Ishikawa (cell line): ENCODE measurements around the gene RGS14.

Source experiments
- CEBPB ChIP-seq: IDR thresholded peaks from 2 replicates; pipeline ENCODE4 v1.6.1; 2012
- CREB1 ChIP-seq: IDR thresholded peaks from 2 replicates; pipeline ENCODE4 v1.6.1; 2012; ENCODE audit warnings: low read depth
- EGR1 ChIP-seq: IDR thresholded peaks from 2 replicates; pipeline ENCODE4 v1.6.1; 2012
- EP300 ChIP-seq: IDR thresholded peaks from 2 replicates; pipeline ENCODE4 v1.6.1; 2012; ENCODE audit warnings: borderline replicate concordance
- FOXM1 ChIP-seq: IDR thresholded peaks from 2 replicates; pipeline ENCODE4 v1.6.1; 2012; ENCODE audit warnings: low read depth, borderline replicate concordance
- NFIC ChIP-seq: IDR thresholded peaks from 2 replicates; pipeline ENCODE4 v1.6.1; 2012
- RAD21 ChIP-seq: IDR thresholded peaks from 2 replicates; pipeline ENCODE4 v1.6.1; 2012; ENCODE audit warnings: low read depth
- TAF1 ChIP-seq: IDR thresholded peaks from 2 replicates; pipeline ENCODE4 v1.6.1; 2012; ENCODE audit warnings: low read depth, mild to moderate bottlenecking
- TCF12 ChIP-seq: IDR thresholded peaks from 2 replicates; pipeline ENCODE4 v1.6.1; 2012; ENCODE audit warnings: low read depth
- TEAD4 ChIP-seq: IDR thresholded peaks from 2 replicates; pipeline ENCODE4 v1.6.1; 2012
- YY1 ChIP-seq: IDR thresholded peaks from 2 replicates; pipeline ENCODE4 v1.6.1; 2012; ENCODE audit warnings: low read depth
- ZBTB7A ChIP-seq: IDR thresholded peaks from 2 replicates; pipeline ENCODE4 v1.6.1; 2012; ENCODE audit warnings: low read depth
- TF ChIP-seq, protein P1 (sequence below): IDR thresholded peaks from 2 replicates; pipeline ENCODE4 v1.6.1; 2012; ENCODE audit warnings: low read depth, mild to moderate bottlenecking
- TF ChIP-seq, protein P2 (sequence below): IDR thresholded peaks from 2 replicates; pipeline ENCODE4 v1.6.1; 2012
- TF ChIP-seq, protein P3 (sequence below): IDR thresholded peaks from 2 replicates; pipeline ENCODE4 v1.6.1; 2012

RGS14 gene

DNA sequence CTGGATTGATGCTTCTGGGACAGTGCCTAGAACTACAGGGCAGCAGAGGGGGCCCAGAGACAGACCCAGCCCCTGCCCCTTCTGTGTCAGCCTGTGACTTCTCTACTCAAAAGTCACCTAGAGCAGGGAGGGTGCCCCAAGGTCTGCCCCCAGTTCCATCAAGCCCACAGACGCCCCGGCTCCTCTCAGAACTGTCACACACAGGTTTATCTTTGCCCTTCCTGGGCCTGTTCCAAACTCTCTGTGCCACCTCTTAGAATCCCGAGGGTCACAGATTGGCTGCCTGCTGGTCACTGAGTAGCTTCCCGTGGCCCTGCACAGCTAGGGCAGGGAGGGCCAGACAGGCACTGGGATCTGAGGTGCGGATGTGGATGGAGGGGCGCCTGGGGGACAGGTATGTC is 1.7 kb downstream of the RGS14 start:
- TF ChIP-seq YY1, result no peak
- TF ChIP-seq TCF12, result no peak
- no peak for TF ChIP-seq TAF1
- TF ChIP-seq TEAD4, result no peak
- TF ChIP-seq FOXM1, result no peak

DNA sequence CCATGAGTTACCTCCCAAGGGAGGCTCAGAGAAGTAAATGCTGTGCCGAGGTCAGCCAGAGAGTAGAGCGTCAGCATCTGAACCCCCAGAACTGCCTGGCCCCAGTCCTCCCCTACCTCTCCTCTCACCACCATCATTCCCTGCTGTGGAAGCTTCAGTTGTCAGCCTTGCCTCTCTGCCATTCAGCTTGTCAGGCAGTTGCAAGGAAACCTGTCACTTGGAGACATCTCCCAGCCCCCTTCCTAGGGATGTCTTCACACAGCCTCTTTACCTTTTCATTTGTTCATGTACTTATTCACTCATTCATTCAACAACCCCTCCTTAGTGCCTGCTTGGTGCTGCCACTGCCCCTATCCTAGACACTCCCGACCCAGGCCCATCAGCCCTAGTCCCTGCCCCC is 2.1 kb downstream of the RGS14 start:
- TF ChIP-seq EP300 (no peak), YY1 (no peak), TAF1 (no peak), NFIC (no peak), TCF12 (no peak), TEAD4 (no peak), RAD21 (no peak), FOXM1 (no peak)
- TF ChIP-seq, protein P1, sequence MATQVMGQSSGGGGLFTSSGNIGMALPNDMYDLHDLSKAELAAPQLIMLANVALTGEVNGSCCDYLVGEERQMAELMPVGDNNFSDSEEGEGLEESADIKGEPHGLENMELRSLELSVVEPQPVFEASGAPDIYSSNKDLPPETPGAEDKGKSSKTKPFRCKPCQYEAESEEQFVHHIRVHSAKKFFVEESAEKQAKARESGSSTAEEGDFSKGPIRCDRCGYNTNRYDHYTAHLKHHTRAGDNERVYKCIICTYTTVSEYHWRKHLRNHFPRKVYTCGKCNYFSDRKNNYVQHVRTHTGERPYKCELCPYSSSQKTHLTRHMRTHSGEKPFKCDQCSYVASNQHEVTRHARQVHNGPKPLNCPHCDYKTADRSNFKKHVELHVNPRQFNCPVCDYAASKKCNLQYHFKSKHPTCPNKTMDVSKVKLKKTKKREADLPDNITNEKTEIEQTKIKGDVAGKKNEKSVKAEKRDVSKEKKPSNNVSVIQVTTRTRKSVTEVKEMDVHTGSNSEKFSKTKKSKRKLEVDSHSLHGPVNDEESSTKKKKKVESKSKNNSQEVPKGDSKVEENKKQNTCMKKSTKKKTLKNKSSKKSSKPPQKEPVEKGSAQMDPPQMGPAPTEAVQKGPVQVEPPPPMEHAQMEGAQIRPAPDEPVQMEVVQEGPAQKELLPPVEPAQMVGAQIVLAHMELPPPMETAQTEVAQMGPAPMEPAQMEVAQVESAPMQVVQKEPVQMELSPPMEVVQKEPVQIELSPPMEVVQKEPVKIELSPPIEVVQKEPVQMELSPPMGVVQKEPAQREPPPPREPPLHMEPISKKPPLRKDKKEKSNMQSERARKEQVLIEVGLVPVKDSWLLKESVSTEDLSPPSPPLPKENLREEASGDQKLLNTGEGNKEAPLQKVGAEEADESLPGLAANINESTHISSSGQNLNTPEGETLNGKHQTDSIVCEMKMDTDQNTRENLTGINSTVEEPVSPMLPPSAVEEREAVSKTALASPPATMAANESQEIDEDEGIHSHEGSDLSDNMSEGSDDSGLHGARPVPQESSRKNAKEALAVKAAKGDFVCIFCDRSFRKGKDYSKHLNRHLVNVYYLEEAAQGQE, result no peak
- TF ChIP-seq, protein P2, sequence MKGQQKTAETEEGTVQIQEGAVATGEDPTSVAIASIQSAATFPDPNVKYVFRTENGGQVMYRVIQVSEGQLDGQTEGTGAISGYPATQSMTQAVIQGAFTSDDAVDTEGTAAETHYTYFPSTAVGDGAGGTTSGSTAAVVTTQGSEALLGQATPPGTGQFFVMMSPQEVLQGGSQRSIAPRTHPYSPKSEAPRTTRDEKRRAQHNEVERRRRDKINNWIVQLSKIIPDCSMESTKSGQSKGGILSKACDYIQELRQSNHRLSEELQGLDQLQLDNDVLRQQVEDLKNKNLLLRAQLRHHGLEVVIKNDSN, result no peak

DNA sequence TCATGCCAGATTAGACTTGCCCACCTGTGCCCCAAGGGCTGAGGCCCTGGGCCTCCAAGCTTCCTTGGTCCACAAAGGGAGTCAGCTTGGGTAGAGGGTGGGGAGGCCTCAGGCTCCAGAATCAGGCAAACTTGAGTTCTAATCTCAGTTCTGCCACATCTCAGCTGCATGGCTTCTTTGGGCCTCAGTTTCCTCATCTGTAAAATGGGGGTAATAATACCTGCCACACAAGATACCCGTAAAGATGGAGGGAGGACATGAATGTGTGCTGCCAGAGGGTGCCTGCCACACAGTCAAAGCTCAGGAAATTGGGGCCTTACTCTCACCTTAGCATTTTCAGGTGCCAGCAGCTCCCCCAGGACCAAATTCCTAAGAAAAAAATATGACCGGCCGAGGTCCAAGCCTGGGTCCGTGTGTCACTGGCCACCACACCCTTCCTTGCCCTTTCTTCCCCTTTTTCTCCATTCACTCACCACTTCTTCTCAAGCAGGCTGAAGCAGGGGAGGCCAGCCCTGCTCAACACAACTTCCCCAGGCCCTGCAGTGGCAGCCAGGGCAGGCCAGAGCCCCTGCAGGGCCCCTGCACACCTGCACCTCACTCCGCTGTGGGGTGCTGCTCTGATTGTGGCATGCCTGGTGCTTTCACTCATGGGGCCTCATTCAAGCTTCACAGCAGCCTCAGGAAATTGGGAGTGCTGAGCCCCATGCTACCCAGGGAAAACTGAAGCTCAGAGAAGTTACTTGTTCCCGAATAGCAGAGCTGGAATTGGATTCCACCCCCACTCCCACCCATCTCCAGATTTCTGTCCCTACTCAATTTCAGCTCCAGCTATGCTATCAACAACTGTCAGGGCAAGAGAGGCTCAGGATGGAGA is 3.9 kb downstream of the RGS14 start:
- TF ChIP-seq TCF12 (no peak), CEBPB (no peak), EGR1 (no peak), TEAD4 (no peak), FOXM1 (no peak), EP300 (no peak), NFIC (no peak), TAF1 (no peak), CREB1 (no peak), RAD21 (no peak), ZBTB7A (no peak), YY1 (no peak)
- TF ChIP-seq, protein P1, result no peak
- TF ChIP-seq, protein P3, sequence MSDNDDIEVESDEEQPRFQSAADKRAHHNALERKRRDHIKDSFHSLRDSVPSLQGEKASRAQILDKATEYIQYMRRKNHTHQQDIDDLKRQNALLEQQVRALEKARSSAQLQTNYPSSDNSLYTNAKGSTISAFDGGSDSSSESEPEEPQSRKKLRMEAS, result no peak
- TF ChIP-seq, protein P2, result no peak

DNA sequence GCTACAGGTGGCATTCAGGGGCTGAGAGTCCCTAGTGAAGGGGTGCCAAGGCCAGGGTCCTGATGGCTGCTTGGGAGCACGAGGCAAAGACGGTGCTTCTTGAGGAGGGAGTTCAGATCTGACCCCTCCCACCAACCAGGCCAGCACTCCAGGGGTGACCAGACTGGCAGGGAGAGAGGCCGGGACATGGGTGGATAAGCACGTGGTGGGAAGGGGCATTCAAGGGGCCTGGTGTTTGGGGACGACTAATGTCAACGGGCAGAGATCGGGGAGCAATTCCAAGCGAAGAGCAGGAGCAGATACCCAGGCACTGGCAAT is 4.5 kb downstream of the RGS14 start:
- TF ChIP-seq, protein P3, result no peak
- no peak for TF ChIP-seq RAD21
- no peak for TF ChIP-seq TEAD4
- no peak for TF ChIP-seq CEBPB
- TF ChIP-seq FOXM1, result no peak
- TF ChIP-seq NFIC, result no peak
- TF ChIP-seq CREB1, result no peak
- TF ChIP-seq TAF1, result no peak
- no peak for TF ChIP-seq TCF12
- TF ChIP-seq, protein P2, result no peak
- no peak for TF ChIP-seq YY1

DNA sequence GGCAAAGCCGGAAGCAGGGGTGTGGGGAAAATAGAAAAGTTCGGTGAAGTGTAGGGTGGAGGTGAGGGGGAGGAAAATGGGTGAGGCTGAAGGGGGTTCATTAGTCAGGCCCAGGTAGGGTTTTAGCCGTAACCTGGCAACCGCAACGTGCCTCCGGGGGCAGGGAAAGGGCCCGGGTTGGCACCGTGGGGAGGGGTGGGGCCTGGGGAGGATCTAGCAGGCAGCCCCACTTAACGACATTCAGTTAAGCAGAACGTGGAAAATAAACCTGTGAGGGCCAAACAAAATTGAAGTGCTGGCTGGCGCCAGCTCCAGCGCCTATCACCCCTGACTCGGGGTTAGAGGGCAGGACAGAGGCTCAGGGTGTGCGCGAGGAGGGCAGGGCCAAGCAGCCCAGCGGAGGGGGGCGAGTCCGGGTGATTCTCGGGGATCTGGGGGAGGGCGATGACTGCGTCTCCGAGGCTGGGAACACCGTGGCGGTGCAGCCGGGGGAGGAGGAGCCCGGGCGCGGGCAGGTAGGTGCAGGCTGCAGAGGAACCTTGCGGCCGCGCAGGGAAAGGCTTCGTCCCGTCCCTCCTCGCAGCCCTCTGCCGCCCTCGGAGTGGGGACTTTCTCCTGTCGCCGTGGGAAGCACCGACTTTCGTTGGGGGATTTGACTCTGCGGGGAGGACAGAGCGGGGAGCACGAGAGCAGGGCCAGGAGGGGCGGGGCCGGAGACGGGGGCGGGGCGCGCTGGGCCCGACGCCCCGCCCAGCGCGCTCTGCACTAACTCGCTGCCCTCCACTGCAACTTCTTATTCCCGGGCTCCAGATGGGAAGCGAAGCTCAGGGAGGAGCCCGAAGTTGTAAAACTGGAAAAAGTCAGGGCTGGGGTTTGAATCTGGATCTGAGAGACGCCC is 5.1 kb downstream of the RGS14 start:
- no peak for TF ChIP-seq RAD21
- TF ChIP-seq, protein P3, result peak; percentile 42
- TF ChIP-seq FOXM1, result no peak
- TF ChIP-seq TAF1, result peak; percentile 31
